ENCODE data around the gene KRTAP13-3.

The KRTAP13-3 gene, protein sequence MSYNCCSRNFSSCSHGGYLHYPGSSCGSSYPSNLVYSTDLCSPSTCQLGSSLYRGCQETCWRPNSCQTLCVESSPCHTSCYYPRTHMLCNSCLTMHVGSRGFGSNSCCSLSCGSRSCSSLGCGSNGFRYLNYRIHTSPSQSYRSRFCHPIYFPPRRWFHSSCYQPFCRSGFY

DNA sequence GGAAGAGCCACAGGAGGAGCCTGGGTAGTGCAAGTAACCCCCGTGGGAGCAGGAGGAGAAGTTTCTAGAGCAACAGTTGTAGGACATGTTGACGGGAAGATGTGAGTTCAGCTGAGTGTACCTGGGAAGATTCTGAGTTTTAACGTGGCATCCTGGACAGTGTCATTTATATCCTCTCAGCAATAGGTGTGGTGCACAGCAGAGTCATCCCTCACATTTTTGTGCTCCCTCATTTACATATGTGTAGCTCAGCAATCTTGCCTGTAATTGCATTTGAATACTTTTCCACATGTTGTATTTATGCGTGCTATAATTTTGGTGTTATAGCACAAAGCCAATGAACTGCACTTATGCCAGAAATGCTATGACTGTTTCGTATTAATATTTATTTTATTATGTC, at the start of gene KRTAP13-3:
KRTAP13-3 (minus strand) TSS at position 101 of the 400 bp plus-strand sequence; CDS start at position 87, 14 bp downstream.
- in situ Hi-C loops (cut with MboI; ENCODE audit: low sequenced_read_pairs): no loop called here

DNA sequence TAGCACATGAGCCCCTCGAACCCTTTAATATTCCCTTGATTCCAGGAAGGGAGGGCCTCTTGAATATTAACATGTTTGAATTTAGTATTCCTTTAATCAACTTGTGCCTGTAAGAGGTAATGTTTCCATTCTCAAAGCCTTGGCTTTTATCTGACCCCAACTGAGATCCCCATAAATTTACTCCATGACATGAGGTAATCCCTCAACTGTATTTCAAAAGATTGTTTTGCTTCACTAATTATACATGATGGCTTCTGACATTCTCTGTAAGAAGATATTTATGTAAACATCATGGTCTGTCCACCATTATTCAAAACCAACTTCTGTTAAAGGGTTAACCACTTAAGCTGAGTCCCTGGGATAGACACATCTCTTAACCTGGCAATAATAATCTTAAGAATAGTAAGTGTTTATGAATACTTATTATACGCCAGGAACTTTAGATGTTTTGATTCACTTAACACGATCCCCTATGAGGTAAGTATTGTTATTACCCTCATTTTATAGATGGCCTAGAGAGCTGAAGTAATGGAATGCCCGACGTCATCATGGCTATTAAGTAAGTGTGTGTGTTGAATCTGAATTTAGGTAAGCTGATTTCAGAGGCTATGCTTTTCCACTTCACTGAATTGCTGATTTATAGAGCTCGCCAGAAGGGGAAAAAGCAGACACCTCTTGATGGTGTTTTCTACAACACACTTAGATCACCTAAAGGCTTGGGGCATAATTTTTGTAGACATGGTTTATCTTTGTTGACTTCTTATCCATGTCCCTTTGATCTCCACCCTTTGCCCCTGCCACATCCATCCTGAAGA, 43.4 kb upstream of the KRTAP13-3 start:
- in situ Hi-C loops (cut with MboI; ENCODE audit: low sequenced_read_pairs): no loop called here

GRCh38 chr21:30463713-30464112, 38.0 kb upstream of the KRTAP13-3 start:
- in situ Hi-C loops (cut with MboI; ENCODE audit: low sequenced_read_pairs): no loop called here

DNA sequence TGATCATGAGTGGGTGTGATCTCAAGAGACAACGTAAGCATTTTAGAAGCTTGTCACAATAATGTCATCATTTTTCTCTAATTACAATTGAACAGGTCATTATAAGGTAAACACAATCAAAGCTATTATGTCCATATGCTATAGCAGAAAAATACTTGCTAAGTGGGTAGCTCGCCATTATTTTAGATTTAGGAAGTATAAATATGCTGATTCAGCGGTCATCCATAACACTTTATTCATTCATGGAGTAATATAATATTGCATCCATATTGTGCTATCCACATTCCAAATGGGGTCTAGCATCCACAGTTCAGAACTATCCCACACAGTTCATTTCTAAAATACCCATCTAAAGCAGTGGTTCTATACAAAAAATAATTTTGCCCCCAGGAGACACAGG, 22.8 kb upstream of the KRTAP13-3 start:
- in situ Hi-C loops (cut with MboI; ENCODE audit: low sequenced_read_pairs): no loop called here

DNA sequence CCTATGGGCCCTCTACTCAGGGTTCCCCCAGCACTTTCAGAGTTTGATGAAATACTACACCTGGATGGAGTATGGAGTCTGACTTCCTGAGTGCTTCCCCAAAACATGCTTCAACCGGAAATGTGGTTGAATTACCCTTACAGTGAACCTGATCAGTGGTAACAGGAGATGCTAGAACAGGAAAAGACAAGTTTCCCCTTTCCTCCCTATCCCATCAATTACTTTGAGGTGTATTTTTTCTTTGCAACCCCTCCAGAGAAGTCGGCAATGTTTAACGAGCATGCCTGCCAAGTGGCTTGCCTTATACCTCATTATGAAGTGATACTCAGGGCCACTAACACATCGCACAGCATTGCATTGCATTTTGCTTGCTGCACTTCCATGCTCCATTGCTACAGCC, 21.3 kb upstream of the KRTAP13-3 start:
- in situ Hi-C loops (cut with MboI; ENCODE audit: low sequenced_read_pairs): no loop called here

DNA sequence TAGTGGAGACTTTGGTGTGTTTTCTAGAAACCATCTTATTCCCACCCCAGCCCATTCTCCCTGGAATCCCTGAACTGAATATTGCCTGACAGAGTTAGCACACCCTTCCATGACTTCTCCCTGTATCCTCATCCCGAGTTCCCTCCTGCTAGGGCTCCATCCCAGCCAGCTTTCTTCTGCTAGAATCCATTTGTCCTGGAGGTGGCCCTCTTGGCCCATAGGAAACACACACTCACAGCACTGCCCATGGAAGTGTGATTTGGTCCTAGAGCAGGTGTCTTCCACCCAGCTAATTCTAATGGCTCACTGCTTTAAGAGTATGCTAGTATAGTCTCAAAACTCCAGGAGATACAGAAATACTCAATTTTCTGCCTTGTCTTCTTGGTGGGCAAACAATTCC, 18.5 kb upstream of the KRTAP13-3 start:
- in situ Hi-C loops (cut with MboI; ENCODE audit: low sequenced_read_pairs): no loop called here

DNA sequence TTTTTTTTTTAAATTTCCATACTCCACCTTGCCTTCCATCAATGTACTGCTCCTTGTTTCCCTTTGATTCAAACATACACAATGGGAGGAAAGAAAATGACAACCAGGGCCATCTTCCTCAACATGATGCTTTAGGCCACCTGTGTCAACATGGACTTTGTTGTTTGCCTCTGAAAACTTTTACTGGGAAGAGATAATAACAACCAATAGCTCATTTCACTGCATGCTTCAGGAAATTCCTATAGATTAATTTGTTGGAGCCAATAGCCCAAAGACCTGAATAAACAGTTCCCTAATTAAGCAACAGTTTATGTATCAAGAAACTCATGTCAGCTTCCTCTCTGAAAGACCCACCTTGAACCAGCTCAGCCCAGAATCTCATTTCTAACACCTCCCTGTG, 17.5 kb upstream of the KRTAP13-3 start:
- in situ Hi-C loops (cut with MboI; ENCODE audit: low sequenced_read_pairs): no loop called here

GRCh38 chr21:30439975-30440374, 14.2 kb upstream of the KRTAP13-3 start, which contains the start of gene KRTAP15-1:
KRTAP15-1 (plus strand) TSS chr21:30440275; CDS start chr21:30440328, 53 bp downstream.
- in situ Hi-C loops (cut with MboI; ENCODE audit: low sequenced_read_pairs): no loop called here

DNA sequence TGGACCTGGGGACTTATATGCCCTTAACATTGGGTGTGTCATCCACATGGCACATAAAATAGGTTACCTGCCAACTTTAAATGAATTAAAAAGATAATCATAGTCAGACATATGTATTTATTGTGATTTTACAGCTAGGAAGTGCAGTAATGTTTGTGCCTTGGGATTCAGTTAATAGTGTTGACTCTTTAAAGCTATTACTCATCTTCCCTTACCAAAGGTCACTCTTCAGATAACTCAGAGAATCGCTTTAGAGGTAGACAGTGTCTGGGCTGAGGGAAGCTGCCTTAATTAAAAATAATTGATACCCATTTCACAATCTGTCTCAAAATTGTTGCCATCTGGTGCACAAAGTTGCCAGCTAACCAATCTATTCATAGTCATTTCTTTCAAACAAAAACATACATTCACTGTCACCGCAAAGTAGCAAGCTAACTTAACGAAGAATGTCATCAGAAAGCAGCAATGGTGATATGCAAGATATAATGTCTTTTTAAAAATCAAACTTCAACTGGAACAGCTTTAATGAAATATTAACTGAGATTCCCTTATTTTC, 11.4 kb upstream of the KRTAP13-3 start:
- in situ Hi-C loops (cut with MboI; ENCODE audit: low sequenced_read_pairs): no loop called here

DNA sequence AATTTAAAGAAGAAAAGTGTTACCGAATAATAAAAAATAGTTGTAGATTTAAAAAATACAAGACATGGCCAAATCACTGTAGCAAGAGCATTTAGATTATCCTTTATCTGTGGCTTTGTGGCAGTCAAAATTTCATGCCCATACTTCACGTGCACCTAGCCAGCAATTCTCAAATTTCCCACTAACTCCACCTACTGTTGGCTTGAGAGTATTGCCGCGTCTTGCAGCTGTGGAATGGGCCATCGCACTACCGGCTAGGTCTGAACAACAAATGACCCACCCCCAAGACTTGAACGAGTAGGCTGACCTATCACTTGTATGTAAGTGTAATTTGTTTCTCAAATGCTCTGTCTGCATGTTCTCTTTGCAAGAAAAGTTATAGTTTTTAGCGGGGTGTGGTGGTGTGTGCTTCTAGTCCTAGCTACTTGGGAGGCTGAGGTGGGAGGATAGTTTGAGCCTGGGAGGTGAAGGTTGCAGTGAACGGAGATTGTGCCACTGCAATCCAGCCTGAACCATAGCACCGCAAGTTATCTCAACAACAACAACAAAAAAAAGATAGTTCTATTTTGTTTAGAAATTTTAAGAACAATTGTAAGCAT, 8.4 kb upstream of the KRTAP13-3 start:
- in situ Hi-C loops (cut with MboI; ENCODE audit: low sequenced_read_pairs): no loop called here

DNA sequence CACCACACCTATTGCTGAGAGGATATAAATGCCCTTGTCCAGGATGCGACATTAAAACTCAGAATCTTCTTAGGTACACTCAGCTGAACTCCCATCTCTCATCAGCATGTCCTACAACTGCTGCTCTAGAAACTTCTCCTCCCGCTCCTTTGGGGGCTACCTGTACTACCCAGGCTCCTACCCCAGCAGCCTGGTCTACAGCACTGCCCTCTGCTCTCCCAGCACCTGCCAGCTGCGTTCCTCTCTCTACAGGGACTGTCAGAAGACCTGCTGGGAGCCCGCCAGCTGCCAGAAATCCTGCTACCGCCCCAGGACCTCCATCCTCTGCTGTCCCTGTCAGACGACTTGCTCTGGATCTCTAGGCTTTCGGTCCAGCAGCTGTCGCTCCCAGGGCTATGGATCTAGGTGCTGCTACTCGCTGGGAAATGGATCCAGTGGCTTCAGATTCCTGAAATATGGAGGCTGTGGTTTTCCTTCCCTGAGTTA, 4.5 kb upstream of the KRTAP13-3 start, which contains the start of gene KRTAP13-4:
KRTAP13-4 (plus strand) TSS at position 51 of the 486 bp plus-strand sequence; CDS start at position 107, 56 bp downstream.
- in situ Hi-C loops (cut with MboI; ENCODE audit: low sequenced_read_pairs): no loop called here

- in situ Hi-C loops (cut with MboI; ENCODE audit: low sequenced_read_pairs): no loop called here
Observed at GRCh38 chr21:30426731-30427130, 1.0 kb upstream of the KRTAP13-3 start.

DNA sequence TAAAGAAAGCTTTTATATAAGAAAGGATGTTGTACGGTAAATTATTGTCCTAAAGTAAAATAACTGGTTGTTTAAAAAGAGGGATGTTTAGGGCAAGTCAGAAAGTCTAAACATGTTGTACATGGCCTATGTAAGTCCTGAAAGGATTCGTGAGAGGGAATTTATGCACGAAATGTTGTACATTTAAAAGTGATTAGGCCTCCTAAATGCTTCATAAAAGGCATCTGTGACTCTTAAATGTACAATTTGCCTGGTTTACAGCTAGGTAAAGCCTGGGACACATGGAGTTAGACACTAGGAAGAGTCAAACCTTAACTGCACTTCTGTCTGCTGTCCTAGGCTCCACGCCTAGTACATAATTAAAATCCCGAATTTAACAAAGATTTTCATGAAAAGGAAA, 9.7 kb downstream of the KRTAP13-3 start:
- in situ Hi-C loops (cut with MboI; ENCODE audit: low sequenced_read_pairs): no loop called here

DNA sequence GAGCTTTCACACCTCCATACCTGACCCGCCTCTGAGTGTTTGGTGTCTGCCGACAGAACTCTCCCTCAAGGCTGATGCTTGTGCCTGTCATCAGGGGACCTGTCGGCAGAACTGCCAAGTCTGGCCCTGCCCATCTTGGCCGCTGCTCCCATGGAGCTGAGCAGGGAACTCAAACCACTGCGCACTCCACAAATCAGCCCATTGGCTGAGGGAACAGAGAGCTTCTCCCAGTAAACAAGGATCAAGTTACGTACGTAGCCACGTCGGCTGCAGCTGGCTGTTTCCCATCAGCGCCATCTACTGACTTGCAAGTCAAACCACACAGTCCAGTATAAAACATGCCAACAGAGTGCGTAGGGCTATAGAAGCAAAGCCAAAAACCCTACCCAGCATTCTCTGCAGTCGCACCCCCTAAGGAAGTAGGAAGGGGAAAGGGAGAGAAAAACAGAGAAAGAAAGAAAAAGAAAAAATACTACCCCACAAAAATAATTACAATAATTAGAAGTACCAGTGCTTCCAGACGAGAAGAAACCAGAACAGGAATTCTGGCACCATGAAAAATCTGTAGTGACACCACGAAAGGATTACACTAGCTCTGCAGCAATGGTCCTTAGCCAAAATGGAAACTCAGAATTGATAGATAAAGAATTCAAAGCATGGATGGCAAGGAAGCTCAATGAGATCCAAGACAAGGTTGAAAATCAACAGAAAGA, 16.8 kb downstream of the KRTAP13-3 start:
- in situ Hi-C loops (cut with MboI; ENCODE audit: low sequenced_read_pairs): no loop called here

DNA sequence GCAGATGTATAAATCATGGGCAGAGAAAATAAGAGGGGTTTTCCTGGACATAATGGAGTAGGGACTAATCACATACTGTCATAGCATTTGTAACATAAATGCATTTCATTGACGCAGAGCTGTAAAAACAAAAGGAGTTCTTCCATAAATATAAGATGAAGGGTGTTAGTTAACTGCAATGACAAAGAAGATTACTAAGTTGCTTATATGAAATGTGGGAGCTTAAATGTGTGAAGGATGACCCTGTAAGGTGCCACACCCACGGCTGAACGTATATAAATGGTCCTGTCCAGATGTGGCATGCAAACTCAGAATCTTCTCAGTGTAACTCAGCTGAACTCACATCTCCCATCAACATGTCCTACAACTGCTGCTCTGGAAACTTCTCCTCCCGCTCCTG, 30.0 kb downstream of the KRTAP13-3 start, which contains the start of gene KRTAP13-1:
KRTAP13-1 (plus strand) TSS at position 301 of the 400 bp plus-strand sequence; CDS start at position 357, 56 bp downstream.
- in situ Hi-C loops (cut with MboI; ENCODE audit: low sequenced_read_pairs): no loop called here

GRCh38 chr21:30391492-30392025, 34.2 kb downstream of the KRTAP13-3 start:
- in situ Hi-C loops (cut with MboI; ENCODE audit: low sequenced_read_pairs): no loop called here

- in situ Hi-C loops (cut with MboI; ENCODE audit: low sequenced_read_pairs): no loop called here
Observed at GRCh38 chr21:30382201-30382600, 43.5 kb downstream of the KRTAP13-3 start.

All from hTERT RPE-1 (cell line).